ENCODE results near the gene TMCO4. TPM values are rescaled to one million over a fixed set of nuclear protein-coding genes. Genes with fewer than 3 reads are reported as not detected.

The TMCO4 gene
- total RNA-seq, 1 experiment from 2014 or later = 4.3 TPM

DNA sequence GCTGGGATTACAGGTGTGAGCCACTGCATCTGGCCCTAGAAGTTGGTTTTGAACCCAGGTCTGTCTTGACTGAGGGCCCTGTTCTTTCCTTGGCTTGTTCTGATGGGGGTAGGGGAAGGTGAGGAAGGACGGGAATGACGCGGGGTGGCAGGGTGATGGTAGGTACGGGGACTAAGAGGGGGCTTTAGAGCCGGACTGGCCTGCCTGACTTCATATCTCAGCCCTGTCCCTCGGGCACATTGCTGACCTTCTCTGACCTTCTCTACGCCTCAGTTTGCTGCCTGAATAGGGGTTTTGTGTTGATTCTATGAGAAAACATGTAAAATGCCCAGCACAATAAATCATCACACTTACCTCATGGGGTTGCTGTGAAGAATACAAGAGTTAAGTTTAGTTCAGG is 8.6 kb upstream of the TMCO4 start:
- no peak overlapping the region for H3K4me3 ChIP-seq (ENCODE audit: low read depth, low read length, poor library complexity, severe bottlenecking)
- no peak overlapping the region for H3K27ac ChIP-seq (ENCODE audit: low read depth, low read length, poor library complexity, severe bottlenecking)
- no peaks in the 10 kb centered on the region for H3K27me3 ChIP-seq (replicated peaks; ENCODE audit: insufficient read depth, low read depth, low read length, poor library complexity)
- DNase-seq (ENCODE audit: low spot score) = no peak
- ChIA-PET POLR2A (ENCODE audit: low non-redundant PET) (no interaction called here), CTCF (no interaction called here)
- H3K4me1 ChIP-seq (ENCODE audit: insufficient read depth, low read length, poor library complexity, severe bottlenecking) = no peaks in the 10 kb centered on the region
- TF ChIP-seq, protein P1, sequence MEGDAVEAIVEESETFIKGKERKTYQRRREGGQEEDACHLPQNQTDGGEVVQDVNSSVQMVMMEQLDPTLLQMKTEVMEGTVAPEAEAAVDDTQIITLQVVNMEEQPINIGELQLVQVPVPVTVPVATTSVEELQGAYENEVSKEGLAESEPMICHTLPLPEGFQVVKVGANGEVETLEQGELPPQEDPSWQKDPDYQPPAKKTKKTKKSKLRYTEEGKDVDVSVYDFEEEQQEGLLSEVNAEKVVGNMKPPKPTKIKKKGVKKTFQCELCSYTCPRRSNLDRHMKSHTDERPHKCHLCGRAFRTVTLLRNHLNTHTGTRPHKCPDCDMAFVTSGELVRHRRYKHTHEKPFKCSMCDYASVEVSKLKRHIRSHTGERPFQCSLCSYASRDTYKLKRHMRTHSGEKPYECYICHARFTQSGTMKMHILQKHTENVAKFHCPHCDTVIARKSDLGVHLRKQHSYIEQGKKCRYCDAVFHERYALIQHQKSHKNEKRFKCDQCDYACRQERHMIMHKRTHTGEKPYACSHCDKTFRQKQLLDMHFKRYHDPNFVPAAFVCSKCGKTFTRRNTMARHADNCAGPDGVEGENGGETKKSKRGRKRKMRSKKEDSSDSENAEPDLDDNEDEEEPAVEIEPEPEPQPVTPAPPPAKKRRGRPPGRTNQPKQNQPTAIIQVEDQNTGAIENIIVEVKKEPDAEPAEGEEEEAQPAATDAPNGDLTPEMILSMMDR (conservative IDR thresholded peaks at IDR 0.05; ENCODE audit: low read depth, low read length) = no peak
- TF ChIP-seq EZH2 (IDR thresholded peaks at IDR 0.05; ENCODE audit: borderline replicate concordance, low read depth, low read length, poor library complexity, severe bottlenecking) = no peak
- no peaks in the 10 kb centered on the region for H3K9me3 ChIP-seq (ENCODE audit: low read depth, low read length, poor library complexity, severe bottlenecking)
- H3K36me3 ChIP-seq (ENCODE audit: insufficient read depth, low read length, poor library complexity, severe bottlenecking) = no peaks in the 10 kb centered on the region
- intact Hi-C loops (cut with micrococcal nuclease; ENCODE audit: unreplicated experiment) = no loop called here
- no TSS peak for BruUV-seq (replicated peaks)

- CTCF ChIA-PET = no interaction called here
These were observed 5.1 kb upstream of the TMCO4 start for GRCh38 chr1:19804831-19805251.

GRCh38 chr1:19802269-19802668 is 2.6 kb upstream of the TMCO4 start:
- BruUV-seq (replicated peaks) = no TSS peak
- POLR2A ChIA-PET (ENCODE audit: low non-redundant PET) = no interaction called here
- intact Hi-C loops (cut with micrococcal nuclease; ENCODE audit: unreplicated experiment) = no loop called here

More at GRCh38 chr1:19804831-19805251, 5.1 kb upstream of the TMCO4 start:
- DNase-seq (ENCODE audit: low spot score) = no peak
- H3K4me3 ChIP-seq (ENCODE audit: low read depth, low read length, poor library complexity, severe bottlenecking) = no peak overlapping the region
- H3K36me3 ChIP-seq (ENCODE audit: insufficient read depth, low read length, poor library complexity, severe bottlenecking) = no peaks in the 10 kb centered on the region
- intact Hi-C loops (cut with micrococcal nuclease; ENCODE audit: unreplicated experiment) = no loop called here
- no TSS peak for BruUV-seq (replicated peaks)
- TF ChIP-seq, protein P1 (conservative IDR thresholded peaks at IDR 0.05; ENCODE audit: low read depth, low read length) = no peak
- TF ChIP-seq EZH2 (IDR thresholded peaks at IDR 0.05; ENCODE audit: borderline replicate concordance, low read depth, low read length, poor library complexity, severe bottlenecking) = no peak
- H3K9me3 ChIP-seq (ENCODE audit: low read depth, low read length, poor library complexity, severe bottlenecking) = no peaks in the 10 kb centered on the region
- H3K27me3 ChIP-seq (replicated peaks; ENCODE audit: insufficient read depth, low read depth, low read length, poor library complexity) = no peaks in the 10 kb centered on the region
- no peak overlapping the region for H3K27ac ChIP-seq (ENCODE audit: low read depth, low read length, poor library complexity, severe bottlenecking)
- POLR2A ChIA-PET (ENCODE audit: low non-redundant PET) = no interaction called here
- no peaks in the 10 kb centered on the region for H3K4me1 ChIP-seq (ENCODE audit: insufficient read depth, low read length, poor library complexity, severe bottlenecking)

More at GRCh38 chr1:19802269-19802668, 2.6 kb upstream of the TMCO4 start:
- TF ChIP-seq EZH2 (IDR thresholded peaks at IDR 0.05; ENCODE audit: borderline replicate concordance, low read depth, low read length, poor library complexity, severe bottlenecking) = no peak
- TF ChIP-seq, protein P1 (conservative IDR thresholded peaks at IDR 0.05; ENCODE audit: low read depth, low read length) = no peak
- H3K4me1 ChIP-seq (ENCODE audit: insufficient read depth, low read length, poor library complexity, severe bottlenecking) = peaks cover 10% of the 10 kb centered on the region
- H3K9me3 ChIP-seq (ENCODE audit: low read depth, low read length, poor library complexity, severe bottlenecking) = no peaks in the 10 kb centered on the region
- H3K27me3 ChIP-seq (replicated peaks; ENCODE audit: insufficient read depth, low read depth, low read length, poor library complexity) = no peaks in the 10 kb centered on the region
- H3K36me3 ChIP-seq (ENCODE audit: insufficient read depth, low read length, poor library complexity, severe bottlenecking) = no peaks in the 10 kb centered on the region
- CTCF ChIA-PET = no interaction called here
- no peak overlapping the region for H3K4me3 ChIP-seq (ENCODE audit: low read depth, low read length, poor library complexity, severe bottlenecking)
- no peak overlapping the region for H3K27ac ChIP-seq (ENCODE audit: low read depth, low read length, poor library complexity, severe bottlenecking)
- DNase-seq (ENCODE audit: low spot score) = no peak

Data from A673 (cell line).